Mucosa of stomach (tissue), 1 donor: Measurements from ENCODE around the gene ZNF622.

Experiments
- H3K27me3 ChIP-seq: one replicate; pipeline ENCODE4 v1.7.0; 2013; ENCODE audit warnings: mild to moderate bottlenecking, low read length; ENCODE audit not compliant: control insufficient read depth, insufficient read depth
- H3K36me3 ChIP-seq: one replicate; pipeline ENCODE4 v1.7.0; 2013; ENCODE audit warnings: low read length; ENCODE audit not compliant: control insufficient read depth, insufficient read depth
- H3K4me1 ChIP-seq: one replicate; pipeline ENCODE4 v1.7.0; 2013; ENCODE audit warnings: mild to moderate bottlenecking, low read length; ENCODE audit not compliant: control insufficient read depth, insufficient read depth
- H3K4me3 ChIP-seq: one replicate; pipeline ENCODE4 v1.7.0; 2013; ENCODE audit warnings: low read length
- H3K9ac ChIP-seq: one replicate; pipeline ENCODE4 v1.7.0; 2013; ENCODE audit warnings: mild to moderate bottlenecking, low read length, moderate library complexity
- H3K9me3 ChIP-seq: one replicate; pipeline ENCODE4 v1.7.0; 2013; ENCODE audit warnings: mild to moderate bottlenecking, low read length, moderate library complexity; ENCODE audit not compliant: control insufficient read depth
- donor health status: Pancreatic carcinoma.

The ZNF622 gene

GRCh38 chr5:16417398-16418074 is 48.1 kb downstream of the ZNF622 start:
- Histone ChIP-seq H3K36me3 (no peaks in the 10 kb centered on the region), H3K9ac (no peak overlapping the region), H3K4me3 (no peak overlapping the region), H3K27me3 (no peaks in the 10 kb centered on the region), H3K9me3 (no peaks in the 10 kb centered on the region), H3K4me1 (no peaks in the 10 kb centered on the region)

GRCh38 chr5:16414861-16415260 is 50.7 kb downstream of the ZNF622 start:
- no peak overlapping the region for H3K9ac ChIP-seq
- no peaks in the 10 kb centered on the region for H3K27me3 ChIP-seq
- no peaks in the 10 kb centered on the region for H3K4me1 ChIP-seq
- H3K4me3 ChIP-seq: no peak overlapping the region
- no peaks in the 10 kb centered on the region for H3K9me3 ChIP-seq
- no peaks in the 10 kb centered on the region for H3K36me3 ChIP-seq

- H3K36me3 ChIP-seq: no peaks in the 10 kb centered on the region
- H3K4me3 ChIP-seq: no peak overlapping the region
- no peaks in the 10 kb centered on the region for H3K9me3 ChIP-seq
- H3K27me3 ChIP-seq: no peaks in the 10 kb centered on the region
- H3K4me1 ChIP-seq: no peaks in the 10 kb centered on the region
- H3K9ac ChIP-seq: no peak overlapping the region
Measured at GRCh38 chr5:16413166-16413860, 52.3 kb downstream of the ZNF622 start.

- Histone ChIP-seq H3K4me3 (no peak overlapping the region), H3K9ac (no peak overlapping the region), H3K9me3 (no peaks in the 10 kb centered on the region), H3K4me1 (no peaks in the 10 kb centered on the region), H3K27me3 (no peaks in the 10 kb centered on the region), H3K36me3 (no peaks in the 10 kb centered on the region)
Measured at GRCh38 chr5:16412556-16412955, 53.0 kb downstream of the ZNF622 start.

GRCh38 chr5:16411741-16412455 is 53.7 kb downstream of the ZNF622 start:
- no peaks in the 10 kb centered on the region for H3K9me3 ChIP-seq
- no peaks in the 10 kb centered on the region for H3K4me1 ChIP-seq
- H3K27me3 ChIP-seq: no peaks in the 10 kb centered on the region
- no peaks in the 10 kb centered on the region for H3K36me3 ChIP-seq
- no peak overlapping the region for H3K4me3 ChIP-seq
- H3K9ac ChIP-seq: no peak overlapping the region

GRCh38 chr5:16411235-16411634 is 54.4 kb downstream of the ZNF622 start:
- no peak overlapping the region for H3K9ac ChIP-seq
- no peaks in the 10 kb centered on the region for H3K4me1 ChIP-seq
- H3K4me3 ChIP-seq: no peak overlapping the region
- no peaks in the 10 kb centered on the region for H3K27me3 ChIP-seq
- H3K9me3 ChIP-seq: no peaks in the 10 kb centered on the region
- H3K36me3 ChIP-seq: no peaks in the 10 kb centered on the region

GRCh38 chr5:16410338-16410737 is 55.3 kb downstream of the ZNF622 start:
- Histone ChIP-seq H3K27me3 (no peaks in the 10 kb centered on the region), H3K4me3 (no peak overlapping the region), H3K9me3 (no peaks in the 10 kb centered on the region), H3K36me3 (no peaks in the 10 kb centered on the region), H3K4me1 (no peaks in the 10 kb centered on the region), H3K9ac (no peak overlapping the region)

- no peaks in the 10 kb centered on the region for H3K4me1 ChIP-seq
- no peaks in the 10 kb centered on the region for H3K27me3 ChIP-seq
- no peaks in the 10 kb centered on the region for H3K9me3 ChIP-seq
- H3K4me3 ChIP-seq: no peak overlapping the region
- no peaks in the 10 kb centered on the region for H3K36me3 ChIP-seq
- no peak overlapping the region for H3K9ac ChIP-seq
Measured at GRCh38 chr5:16406630-16407029, 59.0 kb downstream of the ZNF622 start.

- H3K27me3 ChIP-seq: no peaks in the 10 kb centered on the region
- H3K9ac ChIP-seq: no peak overlapping the region
- no peak overlapping the region for H3K4me3 ChIP-seq
- no peaks in the 10 kb centered on the region for H3K36me3 ChIP-seq
- no peaks in the 10 kb centered on the region for H3K9me3 ChIP-seq
- H3K4me1 ChIP-seq: no peaks in the 10 kb centered on the region
Measured at GRCh38 chr5:16406023-16406422, 59.6 kb downstream of the ZNF622 start.
